Small intestine (tissue), 7 donors: ENCODE data around the gene PNKP. TPM values are rescaled to one million over a fixed set of nuclear protein-coding genes. Genes with fewer than 3 reads are reported as not detected.

ENCODE experiments used
- DNase-seq, 2 donors: peaks; one replicate each; pipeline versions ENCODE4 v3.0.0 to v3.0.0-alpha.2; 2013
- FAIRE-seq: peaks from 2 replicates; lab custom pipeline; 2012; peaks lifted over from hg19 to GRCh38; lab: Jason Lieb, UNC
- H3K27ac ChIP-seq, 3 donors: one replicate each; pipeline ENCODE4 v1.5.1; 2013; ENCODE audit warnings: low read length in 2 of 3, mild to moderate bottlenecking in 2 of 3, control low read depth in 1 of 3, inconsistent platforms in 1 of 3, low read depth in 1 of 3, moderate library complexity in 1 of 3
- H3K27me3 ChIP-seq, 3 donors: one replicate each; pipeline ENCODE4 v1.6.1; 2013; ENCODE audit warnings: low read length in 3 of 3, inconsistent platforms in 1 of 3; ENCODE audit not compliant: control insufficient read depth in 3 of 3, insufficient read depth in 3 of 3
- H3K36me3 ChIP-seq, 3 donors: one replicate each; pipeline ENCODE4 v1.6.1; 2013; ENCODE audit warnings: low read length in 3 of 3, inconsistent platforms in 1 of 3, low read depth in 1 of 3, mild to moderate bottlenecking in 1 of 3, moderate library complexity in 1 of 3; ENCODE audit not compliant: control insufficient read depth in 3 of 3, insufficient read depth in 2 of 3
- H3K4me1 ChIP-seq, 3 donors: one replicate each; pipeline ENCODE4 v1.6.1; 2013; ENCODE audit warnings: low read length in 2 of 3, inconsistent platforms in 1 of 3, low read depth in 1 of 3, mild to moderate bottlenecking in 1 of 3, moderate library complexity in 1 of 3; ENCODE audit not compliant: control insufficient read depth in 3 of 3, insufficient read depth in 2 of 3
- H3K4me3 ChIP-seq, 3 donors: one replicate each; pipeline ENCODE4 v1.5.1; 2013; ENCODE audit warnings: low read length in 3 of 3, control low read depth in 1 of 3, inconsistent platforms in 1 of 3, low read depth in 1 of 3, mild to moderate bottlenecking in 1 of 3, moderate library complexity in 1 of 3
- H3K9me3 ChIP-seq, 2 donors: one replicate each; pipeline ENCODE4 v1.6.1; 2013; ENCODE audit warnings: low read depth in 1 of 2, low read length in 1 of 2; ENCODE audit not compliant: control insufficient read depth in 2 of 2, insufficient read depth in 1 of 2
- whole genome bisulfite sequencing, 3 donors: extraction: QIAGEN DNeasy Blood & Tissue Kit; methylation state at CpG; one replicate each; pipeline ENCODE4 v1.1.7; 2013; 5-methylcytosine and 5-hydroxymethylcytosine counted together
- polyA plus RNA-seq, 4 donors: library from polyadenylated mRNA; stranded (reverse) in 3 of 4; unstranded in 1 of 4; fragments of 200-250 nt in 3 of 4; fragments of 120-200 nt in 1 of 4; gene quantifications; one replicate each; pipeline versions ENCODE4 v1.2.1 to v1.2.3, GENCODE V29; 2013
- donor health status: healthy with polysubstance abuse.
- donor health status: control.
- donor health status: control.
- donor health status: Bipolar disorder and iron deficiency.
- donor health status: healthy.

PNKP gene
- polyA plus RNA-seq, 4 donors, result 45.9 to 57.0 (median 49.7) TPM

DNA sequence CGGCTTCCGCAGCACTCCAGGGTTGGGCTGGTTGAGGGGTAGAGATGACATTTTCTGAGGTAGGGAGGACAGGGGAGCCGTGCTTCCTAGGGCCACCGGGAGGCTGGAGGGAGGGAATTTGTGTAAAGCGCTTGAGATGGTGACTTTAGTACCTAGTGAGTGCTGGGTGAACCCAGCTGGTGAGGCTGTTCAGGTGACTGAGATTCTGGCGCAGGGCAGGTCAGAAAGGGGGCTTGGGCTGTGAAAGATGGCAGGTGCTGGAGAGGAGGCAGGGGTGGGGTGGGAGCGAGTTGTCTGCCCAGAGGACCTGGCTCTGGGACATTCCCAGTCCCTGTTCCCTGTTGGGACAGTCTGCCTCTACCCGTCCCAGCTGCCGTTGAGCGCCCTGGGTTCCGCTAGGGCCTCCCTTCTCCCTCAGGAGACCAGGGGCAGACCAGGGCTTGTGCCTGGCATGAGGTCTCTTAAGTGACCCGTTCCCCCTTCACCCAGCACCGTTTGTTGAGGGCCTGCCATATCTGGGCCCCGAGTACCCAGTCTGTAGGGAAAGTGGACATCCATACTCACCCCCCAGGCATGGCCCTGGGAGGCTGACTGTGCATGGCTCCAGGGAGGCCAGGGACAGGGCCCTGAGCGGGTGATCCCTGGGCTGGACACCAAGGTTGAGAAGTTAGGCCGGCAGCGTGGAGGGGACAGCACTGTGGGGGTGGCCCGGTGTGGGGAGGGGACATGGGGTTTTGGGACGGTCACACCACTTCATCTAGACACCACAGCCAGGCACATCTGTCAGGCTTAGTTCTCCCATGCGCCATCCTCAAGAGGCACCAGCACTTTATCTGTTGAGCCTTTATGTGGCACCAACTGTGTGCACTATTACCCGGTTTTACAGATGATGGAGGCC, 11.5 kb downstream of the PNKP start:
- FAIRE-seq (no peak), DNase-seq (no peak)
- Histone ChIP-seq H3K27ac (no peak overlapping the region), H3K36me3 (peaks cover 4 to 75% (median 16%) of the 10 kb centered on the region in 3 donors), H3K4me3 (no peak overlapping the region), H3K9me3 (no peaks in the 10 kb centered on the region), H3K4me1 (peaks cover 0 to 23% (median 0%) of the 10 kb centered on the region in 3 donors), H3K27me3 (no peaks in the 10 kb centered on the region)
- 80 to 83% (median 81%) methylated on average over 21 of the region's 21 CpGs for WGBS, 3 donors

GRCh38 chr19:49855277-49855675, 12.1 kb downstream of the PNKP start:
- no peak for FAIRE-seq
- H3K9me3 ChIP-seq, result no peaks in the 10 kb centered on the region
- 86 to 90% (median 89%) methylated on average over 12 of the region's 12 CpGs for WGBS, 3 donors
- peaks cover 4 to 68% (median 13%) of the 10 kb centered on the region in 3 donors for H3K36me3 ChIP-seq
- no peaks in the 10 kb centered on the region for H3K27me3 ChIP-seq
- peaks cover 0 to 24% (median 0%) of the 10 kb centered on the region in 3 donors for H3K4me1 ChIP-seq
- no peak for DNase-seq
- no peak overlapping the region for H3K4me3 ChIP-seq
- no peak overlapping the region for H3K27ac ChIP-seq

- Histone ChIP-seq H3K9me3 (peaks cover 0 to 5% of the 10 kb centered on the region in 2 donors), H3K27ac (no peak overlapping the region), H3K4me1 (peaks cover 0 to 27% (median 0%) of the 10 kb centered on the region in 3 donors), H3K36me3 (peaks cover 0 to 62% (median 11%) of the 10 kb centered on the region in 3 donors), H3K4me3 (no peak overlapping the region), H3K27me3 (no peaks in the 10 kb centered on the region)
- FAIRE-seq (no peak), DNase-seq (no peak)
- 83 to 88% (median 84%) methylated on average over 34 to 39 of the region's 39 CpGs for WGBS, 3 donors
Observed at GRCh38 chr19:49854378-49855263, 12.8 kb downstream of the PNKP start.

- DNase-seq, result no peak
- WGBS, 3 donors, result 76 to 87% (median 81%) methylated on average over 8 to 10 of the region's 10 CpGs
- H3K27ac ChIP-seq, result no peak overlapping the region
- FAIRE-seq, result no peak
- H3K4me1 ChIP-seq, result peaks cover 0 to 27% (median 0%) of the 10 kb centered on the region in 3 donors
- H3K4me3 ChIP-seq, result no peak overlapping the region
- peaks cover 0 to 12% of the 10 kb centered on the region in 2 donors for H3K9me3 ChIP-seq
- H3K36me3 ChIP-seq, result peaks cover 0 to 56% (median 10%) of the 10 kb centered on the region in 3 donors
- H3K27me3 ChIP-seq, result no peaks in the 10 kb centered on the region
Observed at GRCh38 chr19:49853852-49854377, 13.5 kb downstream of the PNKP start.

- 70 to 79% (median 74%) methylated on average over 14 of the region's 14 CpGs for WGBS, 3 donors
- FAIRE-seq, result no peak
- no peak for DNase-seq
- H3K4me1 ChIP-seq, result peaks cover 0 to 27% (median 0%) of the 10 kb centered on the region in 3 donors
- peaks cover 0 to 18% of the 10 kb centered on the region in 2 donors for H3K9me3 ChIP-seq
- H3K36me3 ChIP-seq, result peaks cover 0 to 44% (median 6%) of the 10 kb centered on the region in 3 donors
- H3K27ac ChIP-seq, result no peak overlapping the region
- no peaks in the 10 kb centered on the region for H3K27me3 ChIP-seq
- peak overlapping the region in 1 of 3 donors; percentile 57 for H3K4me3 ChIP-seq
Observed at GRCh38 chr19:49852631-49853126, 14.7 kb downstream of the PNKP start.

DNA sequence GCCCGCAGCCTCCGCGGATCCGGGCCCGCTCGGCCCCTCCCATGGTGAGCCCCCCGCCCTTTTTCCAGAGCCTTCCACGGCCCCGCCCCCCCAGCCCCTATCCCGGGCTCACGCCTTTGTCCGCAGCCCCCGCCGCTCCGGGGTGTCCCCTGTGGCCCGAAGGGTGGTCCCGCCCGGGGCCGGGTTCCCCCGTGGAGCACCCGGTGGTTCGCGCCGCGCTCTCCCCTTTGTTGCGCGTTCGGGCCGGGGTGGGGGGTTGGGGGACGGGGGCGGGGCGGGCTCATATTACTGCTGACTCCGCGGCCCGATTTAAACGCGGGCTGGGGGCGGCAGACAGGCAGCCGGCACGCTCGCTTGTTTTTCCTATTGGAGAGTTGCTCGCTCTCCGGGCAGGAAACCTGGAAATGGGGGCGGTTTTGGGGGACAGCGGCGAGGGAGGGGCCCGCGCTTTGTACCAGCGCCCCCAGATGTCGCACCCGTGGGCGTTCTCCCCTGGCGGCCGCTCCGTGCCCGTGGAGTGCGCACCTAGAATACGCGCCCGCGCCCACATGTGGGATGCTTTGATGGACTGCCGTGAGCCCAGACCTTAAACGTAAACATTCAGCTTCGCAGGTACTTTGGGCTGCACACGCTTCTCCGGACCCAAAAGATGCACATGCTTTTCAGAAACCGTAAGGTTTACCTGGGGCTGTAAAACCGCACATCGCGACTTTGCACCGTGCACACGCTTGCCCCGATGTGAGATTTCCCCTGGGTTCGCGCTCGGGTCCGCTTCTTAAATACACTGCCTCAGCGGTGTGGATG, 15.7 kb downstream of the PNKP start:
- Histone ChIP-seq H3K27me3 (no peaks in the 10 kb centered on the region), H3K4me3 (peak overlapping the region; percentile 57 to 92 (median 91)), H3K9me3 (peaks cover 0 to 18% of the 10 kb centered on the region in 2 donors), H3K4me1 (peaks cover 0 to 27% (median 0%) of the 10 kb centered on the region in 3 donors), H3K36me3 (peaks cover 0 to 33% (median 6%) of the 10 kb centered on the region in 3 donors), H3K27ac (peak overlapping the region; percentile 15 to 98 (median 93))
- DNase-seq, result peak; percentile 24 to 46
- FAIRE-seq, result no peak
- 1 to 2% (median 2%) methylated on average over 63 to 78 of the region's 78 CpGs for WGBS, 3 donors

GRCh38 chr19:49850487-49851342, 16.7 kb downstream of the PNKP start, which contains the start of gene PTOV1:
Gene PTOV1, plus strand, starts transcription at chr19:49851159.
- H3K27me3 ChIP-seq, result no peaks in the 10 kb centered on the region
- DNase-seq, result peak; percentile 93 to 95
- H3K4me1 ChIP-seq, result peaks cover 0 to 27% (median 0%) of the 10 kb centered on the region in 3 donors
- H3K9me3 ChIP-seq, result peaks cover 0 to 18% of the 10 kb centered on the region in 2 donors
- 1 to 3% (median 3%) methylated on average over 49 to 98 of the region's 98 CpGs for WGBS, 3 donors
- H3K36me3 ChIP-seq, result peaks cover 0 to 26% (median 6%) of the 10 kb centered on the region in 3 donors
- peak within 1 kb of the TSS; percentile 91 to 92 (median 92) for H3K4me3 ChIP-seq
- H3K27ac ChIP-seq, result peak within 1 kb of the TSS; percentile 93 to 100 (median 98)
- FAIRE-seq, result no peak
